Uterus (tissue), 4 donors: ENCODE results near the gene KIFC1. TPM values are rescaled to one million over a fixed set of nuclear protein-coding genes. Genes with fewer than 3 reads are reported as not detected.

ENCODE experiments used
- DNase-seq, 2 donors: peaks; one replicate each; pipeline ENCODE4 v3.0.0-alpha.2; 2019 to 2020
- H3K27ac ChIP-seq, 2 donors: fragments of 200-600 bp; sonication (generic); 1 replicate in 1 of 2; 2 replicates in 1 of 2; pipeline ENCODE4 v1.5.1; 2016 to 2018
- H3K27me3 ChIP-seq, 2 donors: fragments of 200-600 bp; sonication (generic); one replicate each; pipeline ENCODE4 v1.5.1; 2018 to 2019; ENCODE audit warnings: control low read depth in 1 of 2
- H3K36me3 ChIP-seq, 2 donors: fragments of 200-600 bp; sonication (generic); one replicate each; pipeline ENCODE4 v1.5.1; 2019; ENCODE audit warnings: control low read depth in 1 of 2
- H3K4me1 ChIP-seq, 2 donors: fragments of 200-600 bp; sonication (generic); one replicate each; pipeline ENCODE4 v1.5.1; 2018 to 2019; ENCODE audit warnings: control low read depth in 1 of 2
- H3K4me3 ChIP-seq, 2 donors: fragments of 200-600 bp; sonication (generic); 1 replicate in 1 of 2; 2 replicates in 1 of 2; pipeline ENCODE4 v1.5.1; 2018 to 2019; ENCODE audit warnings: mild to moderate bottlenecking in 1 of 2
- H3K9me3 ChIP-seq, 2 donors: fragments of 200-600 bp; sonication (generic); one replicate each; pipeline ENCODE4 v1.5.1; 2019; ENCODE audit warnings: control low read depth in 1 of 2
- CTCF ChIP-seq, 4 experiments: fragments of 200-600 bp in 2 of 4; fragments of 450-650 bp in 2 of 4; sonication (generic) in 2 of 4; IDR thresholded peaks; one replicate each; pipeline ENCODE4 v1.5.1; 2016 to 2019; ENCODE audit warnings: antibody characterized with exemption in 4 of 4, mild to moderate bottlenecking in 2 of 4, moderate library complexity in 1 of 4
- POLR2A ChIP-seq, 2 donors: fragments of 450-650 bp; IDR thresholded peaks; one replicate each; pipeline ENCODE4 v1.6.1; 2016; ENCODE audit warnings: antibody characterized with exemption in 2 of 2, mild to moderate bottlenecking in 1 of 2, moderate library complexity in 1 of 2
- intact Hi-C: fragments of 100-400 bp; cut with DNase I; formaldehyde crosslinking; loops from one replicate; pipeline ENCODE4 v1.15.1; 2023; ENCODE audit warnings: low total_unique reads
- microRNA-seq: library from miRNA; unstranded; fragments of <30 nt; microRNA quantifications from one replicate; pipeline ENCODE4, GENCODE V29; 2016; ENCODE audit warnings: borderline microRNAs expressed, borderline replicate concordance
- small RNA-seq: library from RNA; depleted of rRNA; stranded (forward); fragments of <200 nt; gene quantifications from one replicate; pipeline ENCODE3, GENCODE V24; 2016
- total RNA-seq, 4 donors: library from RNA; depleted of rRNA in 3 of 4; stranded (reverse); fragments of >200 nt in 3 of 4; gene quantifications; one replicate each; pipeline versions ENCODE4 v1.1.0 to v1.2.4, GENCODE V29; 2014 to 2023
- donor health status: DM: yes; HTN: yes; CAD: no.

Gene KIFC1
- total RNA-seq, 4 donors from 2014 or later, result 1.8 to 20.0 TPM; not detected in 2

GRCh38 chr6:33458676-33459075 lies 67.1 kb downstream of the KIFC1 start:
- no peaks in the 10 kb centered on the region for H3K27me3 ChIP-seq
- intact Hi-C loops, result no loop called here
- TF ChIP-seq POLR2A (IDR thresholded peaks at IDR 0.05), result no peak
- TF ChIP-seq CTCF (IDR thresholded peaks at IDR 0.05), result no peak

GRCh38 chr6:33459226-33459625 lies 67.6 kb downstream of the KIFC1 start:
- intact Hi-C loops, result no loop called here
- H3K27me3 ChIP-seq, result no peaks in the 10 kb centered on the region
- H3K9me3 ChIP-seq, result no peaks in the 10 kb centered on the region
- no peak overlapping the region for H3K27ac ChIP-seq
- no peak overlapping the region for H3K4me3 ChIP-seq
- H3K36me3 ChIP-seq, result no peaks in the 10 kb centered on the region
- H3K4me1 ChIP-seq, result peaks cover 0 to 6% of the 10 kb centered on the region in 2 donors
- TF ChIP-seq CTCF (IDR thresholded peaks at IDR 0.05) (no peak), POLR2A (IDR thresholded peaks at IDR 0.05) (no peak)
- no peak for DNase-seq

More at GRCh38 chr6:33458676-33459075, 67.1 kb downstream of the KIFC1 start:
- no peak for DNase-seq
- Histone ChIP-seq H3K36me3 (no peaks in the 10 kb centered on the region), H3K27ac (no peak overlapping the region), H3K9me3 (no peaks in the 10 kb centered on the region), H3K4me3 (no peak overlapping the region), H3K4me1 (peaks cover 0 to 6% of the 10 kb centered on the region in 2 donors)

Small RNA genes within 50 kb of the gene (microRNA-seq; reads per million reads assigned to microRNA genes)
- gene MIR5004, result not detected

Small RNA genes within 50 kb of the gene (small RNA-seq; reads per million reads assigned to genes)
- gene RPL35AP4 (not detected), gene ZBTB9 (not detected)

Other genes with a start within 250 kb of the KIFC1 start
- 1 to 10 TPM in 2 of 4 donors, under 1 TPM in 2; under 0.01 to 2.6 (median 1.0) TPM for gene COL11A2, start 199.4 kb upstream of the KIFC1 start, total RNA-seq
- 10 to 100 TPM; 28.6 to 71.0 (median 34.0) TPM for gene RXRB, start 191.2 kb upstream of the KIFC1 start, total RNA-seq
- 10 to 100 TPM; 53.8 to 87.8 (median 57.5) TPM for gene SLC39A7, start 191.0 kb upstream of the KIFC1 start, total RNA-seq
- gene HSD17B8, start 187.2 kb upstream of the KIFC1 start, total RNA-seq, result 10 to 100 TPM in 1 of 4 donors, 1 to 10 TPM in 2, not detected in 1; 2.6 to 11.3 (median 5.8) TPM
- gene RING1, start 183.3 kb upstream of the KIFC1 start, total RNA-seq, result 10 to 100 TPM in 3 of 4 donors, 1 to 10 TPM in 1; 1.8 to 66.9 (median 30.1) TPM
- 10 to 100 TPM; 12.8 to 58.4 (median 37.5) TPM for gene VPS52, start 119.9 kb upstream of the KIFC1 start, total RNA-seq
- gene RPS18, start 119.7 kb upstream of the KIFC1 start, total RNA-seq, result 1,000 to 10,000 TPM; 2,386 to 5,510 (median 4,061) TPM
- gene B3GALT4, start 114.7 kb upstream of the KIFC1 start, total RNA-seq, result 10 to 100 TPM in 3 of 4 donors, 1 to 10 TPM in 1; 5.5 to 15.9 (median 14.3) TPM
- 10 to 100 TPM; 17.9 to 60.3 (median 31.7) TPM for gene WDR46, start 102.6 kb upstream of the KIFC1 start, total RNA-seq
- 10 to 100 TPM; 13.6 to 33.5 (median 21.6) TPM for gene PFDN6, start 102.2 kb upstream of the KIFC1 start, total RNA-seq
- gene RGL2, start 92.9 kb upstream of the KIFC1 start, total RNA-seq, result 100 to 1,000 TPM in 1 of 4 donors, 10 to 100 TPM in 3; 34.4 to 118 (median 36.0) TPM
- gene TAPBP, start 77.7 kb upstream of the KIFC1 start, total RNA-seq, result 10 to 100 TPM; 17.6 to 83.9 (median 41.4) TPM
- 10 to 100 TPM in 2 of 4 donors, 1 to 10 TPM in 2; 3.8 to 31.3 (median 16.0) TPM for gene ZBTB22, start 74.1 kb upstream of the KIFC1 start, total RNA-seq
- 100 to 1,000 TPM in 1 of 4 donors, 10 to 100 TPM in 3; 18.2 to 120 (median 32.3) TPM for gene DAXX, start 68.9 kb upstream of the KIFC1 start, total RNA-seq
- 100 to 1,000 TPM in 1 of 4 donors, 10 to 100 TPM in 3; 10.5 to 147 (median 35.3) TPM for gene PHF1, start 19.2 kb downstream of the KIFC1 start, total RNA-seq
- gene CUTA, start 26.3 kb downstream of the KIFC1 start, total RNA-seq, result 100 to 1,000 TPM in 1 of 4 donors, 10 to 100 TPM in 3; 10.8 to 135 (median 72.7) TPM
- gene SYNGAP1, start 28.2 kb downstream of the KIFC1 start, total RNA-seq, result 10 to 100 TPM; 11.5 to 67.6 (median 14.4) TPM
- gene ZBTB9, start 62.8 kb downstream of the KIFC1 start, total RNA-seq, result 10 to 100 TPM in 1 of 4 donors, 1 to 10 TPM in 1, under 1 TPM in 2; under 0.01 to 12.0 (median 4.7) TPM
- gene BAK1, start 188.5 kb downstream of the KIFC1 start, total RNA-seq, result 10 to 100 TPM in 2 of 4 donors, 1 to 10 TPM in 1, under 1 TPM in 1; 0.88 to 15.3 (median 6.1) TPM
- 10 to 100 TPM; 11.2 to 27.6 (median 16.1) TPM for gene ITPR3, start 229.5 kb downstream of the KIFC1 start, total RNA-seq